HG03442 (cell line): ENCODE measurements around the gene HAO2.
"Not testable (repeated sequence)": the region's sequence is repeated elsewhere in the genome, so short reads cannot be mapped to it uniquely, and the experiment has no call there.

Experiments used
- ATAC-seq: cut with Tn5 transposase; IDR thresholded peaks from one replicate; pipeline ENCODE4 v1.9.1; 2021; ENCODE audit warnings: mild to moderate bottlenecking, moderate library complexity; ENCODE audit not compliant: unreplicated experiment

The HAO2 gene

DNA sequence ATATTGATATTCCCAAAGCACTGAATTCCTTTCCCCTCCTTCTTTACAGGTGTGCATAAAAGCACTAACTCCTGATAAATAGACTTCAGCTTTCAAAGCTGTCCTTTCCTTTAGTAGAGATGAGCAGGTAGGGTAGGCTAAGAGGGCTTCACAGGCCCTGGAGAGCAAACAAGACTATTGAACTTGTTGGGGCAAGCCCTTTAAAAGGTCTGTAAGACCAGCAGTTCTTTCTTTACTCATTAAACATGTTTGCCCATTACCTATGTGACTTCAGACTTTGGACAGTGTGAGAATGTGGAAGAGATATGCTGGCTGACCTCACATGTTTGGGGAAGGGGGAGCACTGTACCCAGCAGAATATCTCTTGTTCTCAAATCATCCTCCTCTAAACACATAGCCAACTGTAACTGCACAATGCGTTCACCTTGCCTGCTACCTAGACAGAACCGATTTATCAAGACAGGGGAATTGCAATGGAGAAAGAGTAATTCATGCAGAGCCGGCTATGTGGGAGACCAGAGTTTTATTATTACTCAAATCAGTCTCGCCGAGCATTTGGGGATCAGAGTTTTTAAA, 27.1 kb upstream of the HAO2 start:
- no peak for ATAC-seq

DNA sequence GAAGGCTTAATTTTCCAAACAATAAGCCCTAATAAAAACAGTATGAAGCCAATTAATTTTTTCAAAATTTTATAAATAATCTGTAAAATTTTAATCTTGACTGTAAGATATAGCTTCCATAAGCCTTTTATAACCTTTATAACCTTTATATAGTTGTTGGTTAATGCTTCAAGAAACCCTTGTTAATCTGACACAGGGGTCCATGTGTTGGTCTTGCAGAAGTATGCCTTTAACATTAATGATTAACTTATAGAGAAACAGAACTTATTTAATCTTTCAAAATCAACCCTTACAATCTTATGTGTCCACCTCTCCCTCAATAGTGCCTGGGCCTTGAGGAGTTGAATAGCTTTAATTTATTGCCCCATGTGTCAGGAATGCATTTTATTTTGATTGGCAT, 23.2 kb upstream of the HAO2 start:
- ATAC-seq: no peak

DNA sequence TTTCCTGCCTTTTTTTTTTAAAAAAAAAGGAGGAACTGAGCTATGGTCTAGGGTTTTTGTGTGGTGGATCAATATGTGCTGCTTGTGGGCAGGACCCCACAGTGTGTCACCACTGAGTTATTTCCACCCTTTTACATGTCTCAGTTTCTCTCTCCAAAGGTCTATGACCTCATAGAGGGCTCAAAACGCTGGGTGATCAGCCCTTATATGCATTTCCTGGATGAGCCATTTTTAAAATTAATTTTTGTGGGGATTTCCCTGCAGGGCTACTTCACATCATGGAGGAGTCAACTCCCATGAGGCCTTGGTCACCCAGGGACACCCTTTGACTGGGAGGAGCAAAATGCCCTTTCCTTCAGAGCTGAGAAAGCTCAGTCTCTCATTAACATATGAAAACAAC, 20.7 kb upstream of the HAO2 start:
- ATAC-seq: peak; percentile 82

DNA sequence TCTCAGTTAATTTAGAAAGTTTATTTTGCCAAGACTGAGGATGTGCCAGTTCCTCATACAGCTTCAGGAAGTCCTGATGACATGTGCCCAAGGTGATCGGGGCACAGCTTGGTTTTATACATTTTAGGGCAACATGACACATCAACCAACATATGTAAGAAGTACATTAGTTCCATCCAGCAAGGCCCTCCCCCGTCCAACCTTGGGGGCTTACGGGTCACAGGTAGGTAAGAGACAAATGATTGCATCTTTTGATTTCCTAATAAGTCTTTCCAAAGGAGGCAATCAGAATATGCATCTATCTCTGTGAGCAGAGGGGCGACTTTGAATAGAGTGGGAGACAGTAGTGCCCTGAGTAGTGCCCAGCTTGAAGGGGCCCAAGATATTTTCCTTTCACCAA, 19.6 kb upstream of the HAO2 start:
- ATAC-seq: no peak

DNA sequence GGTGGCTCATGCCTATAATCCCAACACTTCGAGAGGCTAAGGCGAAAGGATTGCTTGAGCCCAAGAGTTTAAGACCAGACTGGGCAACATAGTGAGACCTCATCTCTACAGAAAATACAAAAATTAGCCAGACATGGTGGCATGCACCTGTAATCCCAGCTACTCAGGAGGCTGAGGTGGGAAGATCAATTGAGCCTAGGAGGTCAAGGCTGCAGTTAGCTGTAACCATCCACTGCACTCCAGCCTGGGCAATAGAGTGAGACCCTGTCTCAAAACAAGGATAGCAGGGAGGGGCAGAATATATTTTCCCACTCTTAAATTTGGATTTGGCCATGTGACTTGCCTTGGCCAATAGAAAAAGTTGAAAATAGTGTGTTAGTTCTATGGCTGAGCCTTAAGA, 17.7 kb upstream of the HAO2 start:
- ATAC-seq: not testable (repeated sequence)

DNA sequence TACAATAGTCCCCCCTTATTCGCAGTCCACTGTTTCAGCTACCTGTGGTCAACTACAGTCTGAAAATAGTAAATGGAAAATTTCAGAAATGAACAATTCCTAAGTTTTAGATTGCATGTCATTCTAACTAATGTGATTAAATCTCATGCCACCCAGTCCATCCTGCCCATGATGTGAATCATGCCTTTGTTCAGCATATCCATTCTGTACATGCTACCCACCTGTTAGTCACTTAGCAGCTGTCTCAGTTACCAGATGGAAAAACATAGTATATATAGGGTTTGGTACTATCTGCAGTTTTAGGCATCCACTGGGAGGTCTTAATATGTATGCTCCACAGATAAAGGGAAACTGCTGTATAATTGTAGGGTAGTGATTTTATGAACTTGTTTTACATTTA, 16.6 kb upstream of the HAO2 start:
- ATAC-seq: no peak

DNA sequence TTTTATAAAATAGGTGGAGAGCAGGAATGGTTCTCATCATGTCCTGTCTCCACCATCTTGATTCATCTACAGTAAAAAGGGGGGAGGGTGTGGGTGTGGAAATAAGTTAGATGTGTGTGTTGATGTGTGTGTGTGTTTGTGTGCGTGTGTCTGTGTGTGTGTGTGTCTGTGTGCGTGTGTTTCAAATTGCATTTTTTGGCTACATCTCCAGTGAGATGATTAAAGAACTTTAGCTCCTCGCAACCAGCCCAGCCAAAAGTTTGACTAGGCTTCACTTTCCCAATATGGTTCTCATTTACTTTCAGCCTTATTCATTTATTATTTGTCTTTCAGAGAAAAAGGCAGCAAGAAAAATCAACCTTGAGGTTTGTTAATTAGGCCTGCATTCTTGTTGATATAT, 14.7 kb upstream of the HAO2 start:
- ATAC-seq: no peak

DNA sequence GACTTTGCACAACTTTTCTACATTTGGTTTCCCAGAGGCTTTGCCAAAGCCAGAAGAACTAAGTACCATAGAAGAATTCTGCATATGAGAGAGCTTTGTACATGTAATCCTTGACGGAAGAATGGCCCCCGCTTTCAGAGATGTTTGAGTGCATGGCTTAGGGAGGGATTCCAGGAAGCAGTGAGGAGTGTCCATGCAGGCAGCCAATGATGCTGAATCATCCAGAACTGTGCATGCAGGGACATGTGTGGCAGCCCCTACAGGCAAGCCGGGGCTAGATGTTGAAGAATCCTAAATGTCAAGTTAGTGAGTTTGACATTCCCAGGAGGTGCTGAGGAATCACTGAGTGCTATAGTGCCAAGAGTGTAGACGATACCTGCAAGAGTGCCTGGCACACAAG, 9.9 kb upstream of the HAO2 start:
- no peak for ATAC-seq

DNA sequence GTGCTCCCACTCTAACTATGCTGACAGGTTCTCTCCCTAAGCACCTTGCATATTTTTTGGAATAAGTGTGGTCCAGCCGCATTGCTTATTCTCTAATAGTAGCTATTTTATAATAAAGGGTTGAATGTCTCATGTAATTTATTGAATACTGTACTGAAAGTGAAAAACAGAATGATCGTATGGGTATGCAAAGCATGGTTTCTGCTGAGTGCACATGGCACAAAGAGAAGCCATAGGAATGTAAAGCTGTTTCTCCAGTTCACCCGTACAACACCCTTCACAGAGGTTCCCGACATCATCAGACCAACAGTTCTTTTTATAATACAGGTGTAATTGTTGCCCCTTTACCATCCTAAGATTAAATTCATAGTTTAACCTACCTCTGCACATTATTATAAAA, 8.9 kb upstream of the HAO2 start:
- no peak for ATAC-seq

DNA sequence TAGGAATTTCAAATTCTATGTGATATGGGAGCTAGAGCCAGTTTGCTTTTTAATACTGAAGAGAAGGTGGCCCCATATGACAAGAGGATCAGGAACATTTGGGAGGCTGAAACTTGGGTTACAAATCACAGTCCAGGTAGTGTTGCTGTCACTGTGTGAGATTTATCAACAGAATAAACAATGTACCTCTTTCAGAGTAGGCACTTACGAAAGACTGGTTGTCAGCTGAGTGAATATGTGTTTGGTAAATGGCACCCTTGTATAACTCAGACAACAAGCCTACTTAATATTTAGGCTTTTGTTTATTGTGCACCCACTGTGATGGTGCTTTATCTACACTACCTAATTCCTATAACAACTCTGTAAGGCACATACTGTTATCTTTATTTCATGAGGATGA, 7.4 kb upstream of the HAO2 start:
- no peak for ATAC-seq

DNA sequence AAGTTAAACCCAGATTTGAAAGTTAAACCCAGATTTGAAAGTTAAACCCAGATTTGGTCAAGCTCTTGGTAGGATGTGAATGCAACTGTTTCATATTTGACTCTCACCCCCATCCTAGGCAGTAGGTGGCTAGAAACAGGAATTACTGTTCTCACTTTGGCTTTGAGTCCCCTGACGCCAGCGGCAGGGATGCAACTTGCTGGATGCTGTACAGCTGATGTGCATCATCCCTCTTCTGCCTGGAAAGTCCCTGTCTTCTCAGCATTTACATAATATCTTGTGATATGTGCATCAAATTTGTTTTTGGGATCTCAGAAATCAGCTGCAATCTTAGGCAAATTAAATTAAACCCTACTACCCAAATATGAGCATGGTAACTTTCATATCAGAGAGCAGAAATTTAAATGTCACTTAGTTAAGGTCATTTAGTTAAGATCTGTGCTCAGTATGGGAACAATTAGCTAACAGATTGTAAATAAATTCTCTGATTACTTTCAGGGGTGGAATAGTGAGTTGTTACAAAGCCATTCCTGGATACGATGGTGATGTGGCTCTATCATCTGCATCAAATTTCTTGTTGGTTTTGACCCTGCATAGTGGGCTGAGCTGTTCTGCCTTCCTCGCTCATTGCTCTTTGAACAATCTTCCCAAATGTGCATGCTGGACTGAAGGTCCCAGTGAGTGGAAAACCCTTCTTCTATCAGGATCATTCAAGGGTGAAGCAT, 6.8 kb upstream of the HAO2 start:
- ATAC-seq: no peak

DNA sequence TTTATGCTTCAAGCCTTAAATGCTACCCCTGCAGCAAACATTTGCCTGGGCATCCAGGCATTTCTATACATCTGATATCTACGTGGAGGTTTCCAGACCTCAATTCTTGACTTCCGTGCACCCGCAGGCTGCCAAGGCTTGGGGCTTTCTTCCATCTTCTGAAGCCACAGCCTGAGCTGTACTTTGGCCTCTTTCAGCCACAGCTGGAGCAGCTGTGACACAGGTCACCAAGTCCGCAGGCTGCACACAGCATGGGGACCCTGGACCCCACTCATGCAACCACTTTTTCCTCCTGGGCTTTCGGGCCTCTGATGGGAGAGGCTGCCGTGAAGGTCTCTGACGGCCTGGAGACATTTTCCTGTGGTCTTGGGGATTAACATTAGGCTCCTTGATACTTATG, 5.4 kb upstream of the HAO2 start:
- ATAC-seq: no peak

DNA sequence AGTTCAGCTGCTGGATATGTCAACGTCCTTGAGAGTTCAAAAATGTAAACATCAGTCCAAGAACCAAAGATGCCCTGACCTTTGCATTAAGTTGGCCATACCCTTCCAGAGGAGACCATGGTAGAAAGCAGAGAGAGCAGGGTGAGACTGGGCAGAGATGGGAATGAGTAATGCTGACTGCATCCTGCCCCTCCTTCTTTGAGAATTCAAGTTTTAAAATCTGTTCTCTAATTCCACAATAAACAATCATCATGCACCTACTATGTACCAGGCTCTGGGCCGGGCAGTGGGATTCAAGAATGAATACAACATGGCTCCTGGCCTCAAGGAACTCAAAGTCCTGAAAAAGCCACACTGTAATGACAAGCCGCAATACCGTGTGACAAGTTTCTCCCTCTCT, 3.9 kb upstream of the HAO2 start:
- ATAC-seq: no peak

DNA sequence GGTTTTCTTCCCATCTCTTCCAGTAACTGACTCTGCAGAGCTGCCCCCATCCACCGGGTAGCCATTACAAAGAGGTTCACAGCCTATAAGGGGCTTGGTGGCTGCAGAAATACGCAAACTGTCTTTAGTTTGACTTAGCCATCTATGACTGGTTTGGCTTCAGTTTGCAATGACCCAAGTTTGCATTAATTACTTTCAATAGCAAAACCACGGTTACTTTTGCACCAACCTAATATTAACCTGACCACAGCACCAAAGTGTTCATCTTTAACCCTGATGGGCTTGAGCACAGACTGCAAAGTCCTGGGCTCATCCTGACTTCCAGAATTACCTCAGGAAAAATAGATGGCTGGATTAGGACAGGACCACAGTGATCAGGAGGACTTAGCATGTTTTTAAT, 2.2 kb upstream of the HAO2 start:
- ATAC-seq: no peak

DNA sequence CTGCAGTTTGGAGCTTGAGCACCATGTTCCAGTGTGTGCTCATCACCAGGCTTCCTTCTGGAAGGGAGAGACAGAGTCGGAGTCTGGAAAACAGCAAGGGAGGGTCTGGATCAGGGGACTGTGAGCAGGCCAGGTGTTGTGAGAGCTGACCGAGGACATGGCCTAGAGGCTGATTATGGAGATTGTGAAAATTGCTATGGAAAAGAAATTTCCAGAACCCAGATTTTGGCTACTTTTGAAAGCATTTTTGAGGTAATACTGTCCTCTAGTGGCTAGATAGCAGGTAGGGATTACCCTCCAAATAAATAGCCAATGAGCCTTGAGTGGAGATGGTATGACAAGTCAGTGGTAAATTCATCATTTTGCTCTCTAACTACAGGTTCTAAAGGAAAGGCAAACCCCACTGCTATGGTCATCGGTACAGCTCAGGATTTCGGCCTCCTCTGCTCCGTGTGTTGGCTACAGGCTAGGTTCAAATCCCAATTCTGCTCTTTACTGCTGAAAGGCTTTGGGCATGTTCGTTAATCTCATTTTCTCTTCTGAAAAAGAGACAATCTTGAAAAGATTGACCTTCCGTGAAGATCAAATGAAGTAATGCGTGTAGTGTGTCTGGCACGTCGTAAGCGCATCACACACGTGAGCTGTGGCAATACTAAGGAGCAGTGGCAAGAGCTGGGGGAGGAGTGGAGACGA, 1.0 kb upstream of the HAO2 start:
- ATAC-seq: peak; percentile 41

DNA sequence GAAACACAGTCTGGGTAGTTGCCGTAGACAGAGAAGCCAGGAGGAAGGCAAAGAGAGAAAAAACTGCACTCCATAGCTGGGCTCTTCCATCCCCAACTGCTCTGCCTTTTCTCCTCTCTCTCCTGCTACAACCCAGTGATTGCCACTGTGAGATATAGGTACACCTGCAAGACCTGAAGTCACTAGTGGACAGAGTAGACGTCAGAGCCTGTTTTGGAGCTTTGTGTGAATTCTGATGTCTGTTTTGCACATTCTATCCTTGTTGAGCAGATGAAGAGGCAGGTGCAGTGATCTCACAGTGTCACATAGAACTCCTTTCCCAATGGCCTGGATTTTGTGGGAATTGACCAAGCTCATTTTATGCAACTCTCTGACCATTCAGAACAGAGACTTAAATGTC, 2.2 kb downstream of the HAO2 start:
- no peak for ATAC-seq

DNA sequence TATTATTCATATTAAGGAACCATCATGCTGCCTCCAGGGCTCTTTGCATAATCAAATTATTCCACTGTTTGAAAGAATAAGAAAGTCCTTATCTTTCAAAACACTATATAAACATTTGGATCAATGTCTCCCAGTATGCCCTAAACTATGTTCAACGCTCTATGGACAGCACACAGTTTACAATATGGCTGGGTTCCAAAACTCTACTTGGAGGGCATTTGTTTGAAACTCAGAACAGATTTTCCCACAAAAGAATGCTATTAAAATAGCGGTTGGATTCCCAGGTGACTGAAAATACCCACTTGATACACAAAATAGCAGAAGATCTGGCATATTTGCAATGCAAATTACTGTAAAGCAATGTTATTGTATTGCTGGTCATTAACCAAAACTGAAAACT, 3.2 kb downstream of the HAO2 start:
- no peak for ATAC-seq

DNA sequence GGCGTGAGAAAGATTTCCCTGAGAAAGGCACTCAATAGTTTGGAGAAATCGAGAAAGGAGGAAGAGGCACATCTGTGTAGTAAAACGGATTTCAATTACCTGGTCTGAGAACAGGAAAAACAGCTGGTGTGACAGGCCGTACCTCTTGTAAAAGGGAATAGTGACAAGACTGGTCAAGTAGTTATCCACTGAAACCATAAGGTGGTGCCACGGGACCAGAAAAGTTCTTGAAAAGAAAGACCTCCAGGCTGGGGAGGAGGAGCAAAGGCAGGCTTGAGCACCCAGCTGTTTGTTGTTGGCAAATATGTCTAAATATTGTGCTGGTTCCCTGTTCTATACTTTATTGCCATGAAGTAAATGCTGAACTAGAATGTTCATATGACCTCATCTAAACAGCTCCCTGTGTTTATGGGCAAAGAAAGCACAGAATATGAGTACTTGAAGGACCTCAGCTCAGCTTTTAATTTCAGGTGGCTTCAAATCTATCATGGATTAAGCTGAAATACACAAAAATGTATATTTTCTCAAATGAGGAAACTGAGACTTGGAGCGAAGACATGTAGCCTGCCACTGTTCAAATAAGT, 4.0 kb downstream of the HAO2 start:
- ATAC-seq: peak; percentile 74

DNA sequence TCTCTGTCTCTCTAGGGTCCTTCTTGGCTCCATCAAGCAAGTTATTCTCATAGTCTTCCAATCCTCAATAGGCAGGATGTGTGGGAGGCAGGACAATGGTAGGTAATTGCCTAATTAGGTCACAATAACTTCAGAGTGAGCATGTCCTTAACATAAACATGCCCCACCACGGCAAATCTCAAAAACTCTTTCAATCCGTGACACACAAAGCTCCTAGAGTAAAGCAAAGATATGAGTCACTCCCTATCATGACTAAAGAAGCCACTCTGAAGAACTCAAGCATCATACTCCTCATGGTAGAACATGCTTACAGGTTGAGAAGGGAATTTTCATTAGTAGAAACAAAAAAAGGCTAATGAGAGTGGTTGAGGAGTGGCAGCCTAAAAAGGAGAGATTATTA, 4.9 kb downstream of the HAO2 start:
- peak; percentile 50 for ATAC-seq

DNA sequence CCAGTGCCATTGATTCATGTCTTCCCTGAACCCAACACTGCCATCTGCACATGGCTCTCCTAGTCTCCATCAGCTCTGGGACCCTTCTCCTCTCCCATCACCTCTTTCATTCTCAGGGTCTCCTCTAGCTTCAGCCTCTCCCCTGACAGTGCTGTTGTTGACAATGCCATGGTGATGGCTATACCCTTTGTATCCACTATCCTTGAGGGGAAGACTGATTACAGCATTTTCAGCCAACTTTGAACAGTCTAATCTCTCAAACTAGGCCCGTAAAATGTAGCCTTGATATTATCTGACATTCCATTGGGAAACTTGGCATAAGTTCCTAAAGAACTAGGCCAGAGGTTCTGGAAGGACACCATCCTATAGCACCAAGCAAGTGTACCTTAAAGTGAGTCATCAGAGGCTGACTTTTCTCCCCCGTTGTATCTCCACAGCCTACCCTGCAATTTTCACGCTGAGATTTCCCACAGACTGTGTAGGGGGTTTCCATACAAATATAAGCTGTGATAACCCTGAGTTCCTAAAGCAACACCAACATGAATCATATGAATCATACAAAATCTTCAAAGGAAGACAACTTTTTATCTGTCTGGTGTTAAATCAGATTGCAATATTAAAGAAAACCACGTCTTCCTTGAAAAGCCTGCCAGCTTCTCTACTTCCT, 5.8 kb downstream of the HAO2 start:
- peak; percentile 38 for ATAC-seq

DNA sequence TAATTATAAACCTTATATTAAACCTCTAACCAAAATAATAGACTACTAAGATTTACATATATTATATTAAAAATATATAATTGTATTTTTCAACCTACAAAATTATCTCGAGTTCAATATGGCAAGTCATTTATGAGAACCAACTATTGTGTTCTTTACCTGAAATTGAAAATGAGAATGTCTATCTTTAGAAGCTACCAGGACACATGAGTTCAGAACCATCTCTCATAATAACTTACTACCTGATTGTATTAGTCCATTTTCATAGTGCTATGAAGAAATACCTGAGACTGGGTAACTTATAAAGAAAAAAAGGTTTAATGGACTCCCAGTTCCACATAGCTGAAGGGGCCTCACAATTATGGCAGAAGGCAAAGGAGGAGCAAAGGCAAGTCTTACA, 6.8 kb downstream of the HAO2 start:
- no peak for ATAC-seq

DNA sequence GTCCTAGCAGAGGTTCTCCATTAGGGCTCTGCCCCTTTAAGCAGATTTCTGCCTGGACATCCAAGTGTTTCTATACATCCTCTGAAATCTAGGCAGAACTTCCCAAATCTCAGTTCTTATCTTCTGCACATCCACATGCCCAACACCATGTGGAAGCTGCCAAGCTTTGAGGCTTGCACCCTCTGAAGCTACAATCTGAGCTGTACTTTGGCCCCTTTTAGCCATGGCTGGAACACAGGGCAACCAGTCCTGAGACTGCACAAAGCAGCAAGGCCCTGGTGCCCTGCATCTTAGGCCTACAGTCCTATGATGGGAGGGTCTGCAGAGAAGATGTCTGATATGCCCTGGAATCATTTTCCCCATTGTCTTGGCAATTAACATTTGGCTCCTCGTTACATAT, 8.0 kb downstream of the HAO2 start:
- ATAC-seq: no peak
